Rectal smooth muscle tissue (tissue), 1 donor: ENCODE data around the gene AGER.

Experiments
- H3K27ac ChIP-seq: one replicate; pipeline ENCODE4 v1.7.0; 2013; ENCODE audit warnings: low read depth, low read length, inconsistent platforms
- H3K27me3 ChIP-seq: one replicate; pipeline ENCODE4 v1.7.0; 2013; ENCODE audit warnings: low read length; ENCODE audit not compliant: control insufficient read depth, insufficient read depth
- H3K36me3 ChIP-seq: one replicate; pipeline ENCODE4 v1.7.0; 2013; ENCODE audit warnings: low read length; ENCODE audit not compliant: control insufficient read depth, insufficient read depth
- H3K4me1 ChIP-seq: one replicate; pipeline ENCODE4 v1.7.0; 2013; ENCODE audit warnings: low read length; ENCODE audit not compliant: control insufficient read depth, insufficient read depth
- H3K4me3 ChIP-seq: one replicate; pipeline ENCODE4 v1.7.0; 2013; ENCODE audit warnings: low read length
- H3K9ac ChIP-seq: one replicate; pipeline ENCODE4 v1.7.0; 2013; ENCODE audit warnings: low read length

The AGER gene

GRCh38 chr6:32168807-32169591 is 15.1 kb downstream of the AGER start:
- H3K9ac ChIP-seq, result no peak overlapping the region

GRCh38 chr6:32168350-32168749 is 15.7 kb downstream of the AGER start:
- Histone ChIP-seq H3K27ac (no peak overlapping the region), H3K36me3 (peaks cover 39% of the 10 kb centered on the region), H3K9ac (no peak overlapping the region)

More at GRCh38 chr6:32168807-32169591, 15.1 kb downstream of the AGER start:
- H3K36me3 ChIP-seq, result peaks cover 39% of the 10 kb centered on the region
- no peaks in the 10 kb centered on the region for H3K27me3 ChIP-seq
- no peak overlapping the region for H3K4me3 ChIP-seq
- H3K4me1 ChIP-seq, result no peaks in the 10 kb centered on the region
- H3K27ac ChIP-seq, result no peak overlapping the region

DNA sequence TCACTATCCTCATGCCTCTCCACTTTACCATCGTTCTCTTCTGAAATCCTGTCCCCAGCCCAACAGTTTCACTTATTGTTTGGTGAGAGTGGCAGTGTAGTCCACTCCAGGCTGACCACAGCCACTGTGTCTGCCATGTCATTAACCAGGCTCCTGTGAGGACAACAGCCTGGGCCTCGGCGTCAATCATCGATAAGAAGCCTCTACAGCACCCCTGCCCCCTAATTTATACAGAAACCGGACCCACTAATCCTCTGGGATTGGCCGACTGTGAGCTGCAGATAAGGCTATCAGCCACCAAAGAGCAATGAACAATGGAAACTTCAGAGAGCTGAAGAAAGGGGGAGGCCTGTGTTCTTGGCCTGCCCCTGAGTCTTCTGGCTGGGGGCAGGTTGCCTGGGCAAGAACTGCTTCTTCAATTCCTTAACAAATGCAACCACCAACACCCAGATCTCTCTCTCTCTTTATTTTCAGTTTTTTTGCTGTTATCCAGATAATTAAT is 16.2 kb downstream of the AGER start:
- Histone ChIP-seq H3K9ac (no peak overlapping the region), H3K27ac (no peak overlapping the region), H3K36me3 (peaks cover 42% of the 10 kb centered on the region), H3K4me1 (no peaks in the 10 kb centered on the region), H3K27me3 (no peaks in the 10 kb centered on the region), H3K4me3 (no peak overlapping the region)

More at GRCh38 chr6:32168350-32168749, 15.7 kb downstream of the AGER start:
- Histone ChIP-seq H3K4me3 (no peak overlapping the region), H3K27me3 (no peaks in the 10 kb centered on the region), H3K4me1 (no peaks in the 10 kb centered on the region)

DNA sequence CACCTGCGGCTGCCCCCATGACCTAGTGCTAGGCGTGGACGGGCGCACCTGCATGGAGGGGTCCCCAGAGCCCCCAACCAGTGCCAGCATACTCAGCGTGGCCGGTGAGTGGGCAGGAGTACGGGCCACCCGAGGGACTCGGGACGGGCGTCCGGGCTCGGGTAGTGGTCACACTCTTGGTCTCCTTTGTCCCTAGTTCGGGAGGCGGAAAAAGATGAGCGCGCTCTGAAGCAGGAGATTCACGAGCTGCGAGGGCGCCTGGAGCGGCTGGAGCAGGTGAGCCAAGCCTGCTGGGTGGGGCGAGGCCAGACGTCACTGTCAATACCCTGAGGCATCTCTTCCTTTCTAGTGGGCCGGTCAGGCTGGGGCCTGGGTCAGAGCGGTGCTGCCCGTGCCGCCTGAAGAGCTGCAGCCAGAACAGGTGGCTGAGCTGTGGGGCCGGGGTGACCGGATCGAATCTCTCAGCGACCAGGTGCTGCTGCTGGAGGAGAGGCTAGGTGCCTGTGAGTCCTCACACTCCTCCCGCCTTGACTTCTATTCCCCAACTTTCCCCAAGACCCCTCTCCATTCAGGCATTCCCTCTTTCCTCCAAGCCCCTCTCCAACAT is 16.8 kb downstream of the AGER start:
- Histone ChIP-seq H3K4me3 (no peak overlapping the region), H3K36me3 (peaks cover 46% of the 10 kb centered on the region), H3K4me1 (no peaks in the 10 kb centered on the region), H3K9ac (no peak overlapping the region), H3K27me3 (no peaks in the 10 kb centered on the region), H3K27ac (no peak overlapping the region)

- no peak overlapping the region for H3K4me3 ChIP-seq
- H3K36me3 ChIP-seq, result peaks cover 46% of the 10 kb centered on the region
- no peak overlapping the region for H3K27ac ChIP-seq
- H3K27me3 ChIP-seq, result no peaks in the 10 kb centered on the region
- H3K4me1 ChIP-seq, result no peaks in the 10 kb centered on the region
- no peak overlapping the region for H3K9ac ChIP-seq
These were observed 17.5 kb downstream of the AGER start for GRCh38 chr6:32166411-32167061.

- Histone ChIP-seq H3K4me3 (no peak within 1 kb of the TSS), H3K9ac (no peak within 1 kb of the TSS), H3K36me3 (peaks cover 25% of the 10 kb centered on the region), H3K4me1 (no peaks in the 10 kb centered on the region), H3K27ac (peak within 1 kb of the TSS; percentile 61), H3K27me3 (no peaks in the 10 kb centered on the region)
These were observed 19.8 kb downstream of the AGER start, which contains the start of gene EGFL8 for GRCh38 chr6:32164295-32164694. EGFL8 (plus strand) TSS chr6:32164595; CDS start chr6:32166166, 1,571 bp downstream.

DNA sequence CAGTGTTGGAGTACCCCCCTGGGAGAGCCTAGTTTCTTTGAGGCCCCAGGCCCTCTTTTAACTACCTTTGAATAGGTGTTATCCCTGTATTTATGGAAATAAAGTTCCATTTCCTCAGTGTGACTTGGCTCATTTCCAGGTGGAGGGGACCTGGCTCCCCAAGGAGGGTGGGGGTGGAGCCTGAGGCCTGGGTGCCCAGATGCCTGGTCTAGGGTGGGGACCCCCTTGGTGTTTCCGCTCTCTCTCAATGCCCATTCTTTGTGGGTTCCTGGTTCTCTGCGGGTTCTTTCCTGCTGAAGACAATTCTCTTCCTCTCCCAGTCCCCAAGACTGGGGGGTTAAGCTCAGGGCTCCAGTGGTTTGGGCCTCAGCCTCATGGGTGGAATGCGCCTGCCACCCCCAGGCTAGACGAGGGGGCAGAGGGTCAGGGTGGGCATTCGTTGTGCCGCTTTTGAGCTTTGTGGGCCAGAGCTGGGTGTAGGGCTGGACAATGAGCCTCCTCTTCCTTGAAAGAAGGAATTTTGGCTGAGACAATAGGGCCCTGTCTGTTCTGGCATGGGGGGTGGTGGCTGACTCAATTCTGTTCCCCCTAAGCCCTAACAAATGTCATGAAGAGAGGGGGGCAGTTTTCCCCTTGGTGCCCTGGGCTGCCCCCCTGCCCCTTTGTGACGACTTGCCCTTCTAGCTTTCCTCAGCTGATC is 20.3 kb downstream of the AGER start:
- Histone ChIP-seq H3K9ac (no peak overlapping the region), H3K4me1 (no peaks in the 10 kb centered on the region), H3K4me3 (no peak overlapping the region), H3K27me3 (no peaks in the 10 kb centered on the region), H3K27ac (peak overlapping the region; percentile 61), H3K36me3 (peaks cover 20% of the 10 kb centered on the region)

- Histone ChIP-seq H3K36me3 (peaks cover 16% of the 10 kb centered on the region), H3K4me3 (no peak overlapping the region), H3K4me1 (peaks cover 5% of the 10 kb centered on the region), H3K9ac (no peak overlapping the region), H3K27ac (no peak overlapping the region), H3K27me3 (no peaks in the 10 kb centered on the region)
These were observed 26.0 kb downstream of the AGER start for GRCh38 chr6:32158052-32158451.

GRCh38 chr6:32156891-32157290 is 27.2 kb downstream of the AGER start:
- peaks cover 10% of the 10 kb centered on the region for H3K36me3 ChIP-seq
- no peak overlapping the region for H3K9ac ChIP-seq
- peaks cover 9% of the 10 kb centered on the region for H3K4me1 ChIP-seq
- no peaks in the 10 kb centered on the region for H3K27me3 ChIP-seq
- H3K4me3 ChIP-seq, result no peak overlapping the region
- H3K27ac ChIP-seq, result no peak overlapping the region

- Histone ChIP-seq H3K36me3 (peaks cover 10% of the 10 kb centered on the region), H3K4me1 (peaks cover 17% of the 10 kb centered on the region), H3K9ac (peak overlapping the region; percentile 79), H3K27ac (peak overlapping the region; percentile 91), H3K4me3 (peak overlapping the region; percentile 88), H3K27me3 (no peaks in the 10 kb centered on the region)
These were observed 29.4 kb downstream of the AGER start for GRCh38 chr6:32154514-32155161.

DNA sequence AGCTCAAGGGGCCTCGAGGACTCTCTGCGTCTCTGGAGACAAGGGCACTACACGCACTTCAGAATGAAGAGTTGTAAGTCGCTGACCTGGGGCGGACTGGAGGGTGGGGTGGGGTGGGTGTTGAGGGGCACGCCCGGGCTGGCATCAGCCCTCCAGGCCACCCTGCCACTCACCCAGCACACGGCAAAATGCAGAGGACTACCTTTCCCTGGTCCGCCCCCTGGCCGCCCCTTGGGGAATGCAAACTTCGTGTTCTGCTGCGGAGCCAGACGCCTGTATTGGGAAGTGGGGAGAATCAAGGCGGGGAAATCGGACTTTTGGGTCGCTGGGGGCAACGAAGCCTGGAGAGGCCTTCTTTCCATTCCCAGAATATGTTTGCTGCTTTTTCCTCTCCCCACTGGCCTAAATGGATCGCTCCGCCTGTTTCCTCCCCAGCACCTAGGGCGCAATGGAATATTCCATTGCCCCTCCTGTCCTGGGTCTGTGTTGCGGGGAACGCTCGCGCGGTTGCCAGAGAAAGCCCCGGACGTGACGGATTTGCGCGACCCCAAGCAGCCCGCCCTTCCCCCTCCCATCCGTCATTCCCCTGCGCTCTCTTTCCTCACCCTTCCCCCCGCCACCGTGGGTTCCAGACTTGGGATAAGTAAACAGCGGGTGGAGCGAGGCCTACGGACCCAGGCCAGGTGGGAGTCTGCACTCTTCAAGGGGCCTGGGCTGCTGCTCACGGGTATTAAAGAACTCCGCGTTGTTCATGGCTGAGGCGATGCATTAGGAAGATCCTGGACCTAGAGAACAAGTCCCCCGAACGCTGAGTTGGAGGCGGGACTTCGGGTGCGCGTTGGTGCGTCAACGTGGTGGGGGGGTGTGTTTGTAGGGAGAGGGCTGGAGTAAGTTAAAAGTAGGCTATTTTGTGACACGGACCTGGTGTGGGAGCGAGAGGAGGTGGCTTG is 30.2 kb downstream of the AGER start, which contains the start of gene PPT2:
Gene PPT2, plus strand, starts transcription at position 578 of the 950 bp plus-strand sequence. CDS start 454 bp downstream, outside the sequence.
- Histone ChIP-seq H3K4me3 (peak within 1 kb of the TSS; percentile 88), H3K36me3 (peaks cover 10% of the 10 kb centered on the region), H3K9ac (peak within 1 kb of the TSS; percentile 79), H3K27ac (peak within 1 kb of the TSS; percentile 91), H3K4me1 (peaks cover 17% of the 10 kb centered on the region), H3K27me3 (no peaks in the 10 kb centered on the region)
